HEK293T (cell line): Measurements from ENCODE around the gene CPED1.

ENCODE experiments used
- ARNT ChIP-seq: fragments of 450-650 bp; IDR thresholded peaks from 2 replicates; pipeline ENCODE4 v1.6.1; 2017; ENCODE audit warnings: mild to moderate bottlenecking
- BHLHE40 ChIP-seq: fragments of 450-650 bp; IDR thresholded peaks from 2 replicates; pipeline ENCODE4 v1.6.1; 2016; ENCODE audit warnings: mild to moderate bottlenecking, moderate library complexity, borderline replicate concordance
- CTBP1 ChIP-seq: fragments of 450-650 bp; IDR thresholded peaks from 2 replicates; pipeline ENCODE4 v1.6.1; 2016; ENCODE audit warnings: borderline replicate concordance
- ELF4 ChIP-seq: fragments of 450-650 bp; IDR thresholded peaks from 2 replicates; pipeline ENCODE4 v1.6.1; 2017; ENCODE audit warnings: antibody characterized with exemption
- FOXA1 ChIP-seq: fragments of 450-650 bp; IDR thresholded peaks from 2 replicates; pipeline ENCODE4 v1.6.1; 2016; ENCODE audit warnings: mild to moderate bottlenecking
- FOXK2 ChIP-seq: fragments of 450-650 bp; IDR thresholded peaks from 2 replicates; pipeline ENCODE4 v1.6.1; 2016; ENCODE audit warnings: mild to moderate bottlenecking
- HDGF ChIP-seq: fragments of 450-650 bp; IDR thresholded peaks from 2 replicates; pipeline ENCODE4 v1.6.1; 2017; ENCODE audit warnings: antibody characterized with exemption, borderline replicate concordance
- LEF1 ChIP-seq: fragments of 450-650 bp; IDR thresholded peaks from 2 replicates; pipeline ENCODE4 v1.6.1; 2017; ENCODE audit warnings: mild to moderate bottlenecking, borderline replicate concordance
- SUZ12 ChIP-seq: fragments of 450-650 bp; IDR thresholded peaks from 2 replicates; pipeline ENCODE4 v1.6.1; 2016; ENCODE audit warnings: mild to moderate bottlenecking

- TF ChIP-seq FOXK2 (no peak), BHLHE40 (no peak), CTBP1 (no peak), LEF1 (no peak), SUZ12 (no peak), ARNT (no peak), ELF4 (no peak), HDGF (no peak), FOXA1 (no peak)
These were observed 335.2 kb downstream of the CPED1 start for GRCh38 chr7:121323515-121324302.
